Measurements from ENCODE around the gene ACTL7A. TPM values are rescaled to one million over a fixed set of nuclear protein-coding genes. Genes with fewer than 3 reads are reported as not detected.

ACTL7A gene, protein sequence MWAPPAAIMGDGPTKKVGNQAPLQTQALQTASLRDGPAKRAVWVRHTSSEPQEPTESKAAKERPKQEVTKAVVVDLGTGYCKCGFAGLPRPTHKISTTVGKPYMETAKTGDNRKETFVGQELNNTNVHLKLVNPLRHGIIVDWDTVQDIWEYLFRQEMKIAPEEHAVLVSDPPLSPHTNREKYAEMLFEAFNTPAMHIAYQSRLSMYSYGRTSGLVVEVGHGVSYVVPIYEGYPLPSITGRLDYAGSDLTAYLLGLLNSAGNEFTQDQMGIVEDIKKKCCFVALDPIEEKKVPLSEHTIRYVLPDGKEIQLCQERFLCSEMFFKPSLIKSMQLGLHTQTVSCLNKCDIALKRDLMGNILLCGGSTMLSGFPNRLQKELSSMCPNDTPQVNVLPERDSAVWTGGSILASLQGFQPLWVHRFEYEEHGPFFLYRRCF
- total RNA-seq (ENCODE audit: low replicate concordance): not detected in 2 replicates

DNA sequence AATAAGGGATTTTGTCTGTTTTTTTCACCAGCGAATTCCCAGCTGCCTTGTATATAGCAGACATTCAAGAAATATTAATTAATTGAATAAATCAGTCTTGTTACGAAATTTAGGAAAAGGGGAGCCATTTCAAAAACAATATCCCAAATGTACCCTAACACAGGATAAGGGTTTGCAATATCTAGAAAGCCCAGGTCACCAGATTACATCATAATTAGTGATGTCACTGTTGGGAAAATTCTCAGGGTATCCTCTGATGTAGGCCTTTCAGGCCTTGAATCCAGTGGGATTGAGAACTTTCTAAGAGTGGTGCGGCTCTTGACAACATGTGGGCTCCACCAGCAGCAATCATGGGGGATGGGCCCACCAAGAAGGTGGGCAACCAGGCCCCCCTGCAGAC lies at the start of gene ACTL7A:
Gene ACTL7A, plus strand, starts transcription at position 270 of the 400 bp plus-strand sequence. Its CDS starts 57 bp downstream, at position 327.

DNA sequence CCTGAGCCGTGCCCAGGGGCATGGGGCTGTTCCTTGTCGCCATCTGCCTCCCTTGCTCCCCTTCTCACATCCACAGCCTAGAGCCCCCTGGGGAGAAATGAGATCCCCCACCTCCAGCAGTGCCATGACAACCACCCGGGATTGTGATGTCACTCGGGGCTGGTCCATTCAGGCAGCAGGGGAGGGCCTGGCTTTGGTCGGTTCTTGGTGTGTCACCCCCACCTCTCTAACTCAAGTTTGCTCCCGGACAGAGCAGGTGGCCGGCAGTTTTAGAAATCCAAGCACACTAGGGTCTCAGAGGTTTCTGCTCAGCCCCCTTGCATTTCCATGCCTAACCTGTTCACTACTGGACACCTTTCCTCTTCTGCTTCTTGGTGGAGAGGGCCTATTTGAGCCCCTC lies 6.2 kb upstream of the ACTL7A start, which contains the start of gene ACTL7B:
Gene ACTL7B, minus strand, starts transcription at position 99 of the 400 bp plus-strand sequence. Its CDS starts 56 bp downstream, at position 43.

Other genes starting within 250 kb of the ACTL7A start
- not detected in 2 replicates for gene ACTL7B, start 6.3 kb upstream of the ACTL7A start, total RNA-seq (ENCODE audit: low replicate concordance)
- gene ELP1, start 71.9 kb downstream of the ACTL7A start, total RNA-seq (ENCODE audit: low replicate concordance): 22.0 and 26.2 TPM in 2 replicates
- 3.0 and 4.4 TPM in 2 replicates for gene ABITRAM, start 72.1 kb downstream of the ACTL7A start, total RNA-seq (ENCODE audit: low replicate concordance)
- 31.0 and 171 TPM in 2 replicates for gene CTNNAL1, start 151.2 kb downstream of the ACTL7A start, total RNA-seq (ENCODE audit: low replicate concordance)